ENCODE measurements around the gene LRRC55.

Gene LRRC55

DNA sequence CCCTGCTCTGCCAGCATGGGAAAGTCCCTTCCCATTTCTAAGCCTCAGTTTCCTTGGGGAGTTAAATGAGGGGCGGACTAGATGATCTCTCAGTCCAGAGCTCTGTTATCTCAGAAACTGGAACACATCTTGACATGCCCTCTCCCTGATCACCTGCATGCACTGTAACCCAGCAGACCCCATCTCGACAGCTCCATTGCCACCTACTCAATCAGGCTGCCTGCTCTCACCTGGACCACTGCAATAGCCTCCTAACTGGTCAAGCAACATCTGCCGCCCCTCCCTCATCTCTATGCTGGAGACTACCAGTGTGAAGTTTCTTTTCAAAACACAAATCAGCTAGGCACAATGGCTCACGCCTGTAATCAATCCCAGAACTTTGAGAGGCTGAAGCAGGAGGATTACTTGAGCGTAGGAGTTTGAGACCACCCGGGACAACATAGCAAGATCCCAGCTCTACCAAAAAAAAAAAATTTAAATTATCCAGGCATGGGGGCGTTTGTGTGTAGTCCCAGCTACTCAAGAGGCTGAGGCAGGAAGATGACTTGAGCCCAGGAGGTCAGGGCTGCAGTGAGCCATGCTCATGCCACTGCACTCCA is 22.2 kb downstream of the LRRC55 start:
- no peak for FAIRE-seq

DNA sequence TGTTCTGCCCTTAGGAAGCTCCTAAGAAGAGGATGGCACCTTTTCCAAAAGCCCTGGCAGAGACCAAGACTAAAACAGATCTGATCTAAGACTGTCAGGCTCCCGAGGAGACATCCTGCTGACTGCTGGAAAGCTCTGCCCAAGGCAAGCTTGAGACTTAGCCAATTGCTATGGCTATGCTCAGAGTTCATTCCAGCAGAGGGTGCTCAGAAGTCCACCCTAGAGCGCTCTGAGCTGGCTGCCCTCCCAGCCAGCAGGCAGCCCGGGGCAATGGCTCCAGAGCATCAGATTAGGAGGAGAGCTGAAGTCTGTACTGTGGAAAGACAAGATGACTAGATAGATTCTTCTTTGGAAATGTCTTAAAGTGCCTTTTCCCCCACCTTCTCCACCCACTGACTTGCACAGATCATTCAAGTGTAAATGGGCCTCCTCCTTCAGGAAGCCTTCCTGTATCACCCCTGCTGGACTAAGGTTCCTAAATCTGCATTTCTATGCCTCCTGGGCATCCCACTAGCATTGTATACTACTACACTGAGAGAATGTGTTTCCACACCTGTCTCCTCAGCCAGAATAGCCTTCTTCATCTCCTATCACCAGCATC is 23.4 kb downstream of the LRRC55 start:
- no peak for FAIRE-seq

DNA sequence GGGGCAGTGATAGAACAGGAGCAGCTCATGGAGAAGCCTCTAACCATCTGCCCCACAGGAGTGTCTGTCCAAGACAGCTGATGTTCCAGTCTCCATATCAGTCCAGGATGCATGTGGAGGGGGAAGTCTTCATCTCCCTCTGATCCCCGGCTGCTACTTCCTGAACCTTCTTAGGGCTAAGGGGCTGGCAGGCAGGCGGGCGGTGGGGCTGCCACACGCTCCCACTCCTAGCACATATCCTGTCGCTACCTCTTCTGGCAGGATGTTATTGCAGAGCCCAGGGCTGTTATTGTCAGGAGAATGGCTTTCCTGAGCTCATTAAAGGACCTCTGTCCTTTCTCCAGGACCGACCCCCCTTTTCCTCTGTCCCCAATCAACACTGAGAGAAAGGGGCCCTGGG is 25.4 kb downstream of the LRRC55 start:
- no peak for FAIRE-seq

DNA sequence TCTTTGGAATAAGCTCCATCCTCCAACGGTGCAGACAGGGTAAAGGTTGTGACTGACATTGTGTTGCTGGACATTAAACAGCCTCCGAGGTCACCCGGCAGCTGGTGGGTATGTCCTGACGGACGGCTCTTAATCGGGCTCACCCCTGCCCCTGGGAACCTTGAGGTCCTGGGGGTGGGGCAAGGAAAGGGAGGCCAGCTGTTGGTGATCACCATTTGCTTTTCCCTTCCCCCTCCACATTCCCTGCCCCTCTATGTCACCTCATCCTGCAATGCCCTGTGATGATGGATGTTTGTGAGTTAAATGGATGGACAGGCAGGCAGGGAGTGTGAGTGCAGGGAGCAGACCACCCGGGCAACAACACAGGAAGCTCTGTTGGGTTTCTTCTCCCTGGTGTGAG is 29.0 kb downstream of the LRRC55 start:
- FAIRE-seq: no peak

DNA sequence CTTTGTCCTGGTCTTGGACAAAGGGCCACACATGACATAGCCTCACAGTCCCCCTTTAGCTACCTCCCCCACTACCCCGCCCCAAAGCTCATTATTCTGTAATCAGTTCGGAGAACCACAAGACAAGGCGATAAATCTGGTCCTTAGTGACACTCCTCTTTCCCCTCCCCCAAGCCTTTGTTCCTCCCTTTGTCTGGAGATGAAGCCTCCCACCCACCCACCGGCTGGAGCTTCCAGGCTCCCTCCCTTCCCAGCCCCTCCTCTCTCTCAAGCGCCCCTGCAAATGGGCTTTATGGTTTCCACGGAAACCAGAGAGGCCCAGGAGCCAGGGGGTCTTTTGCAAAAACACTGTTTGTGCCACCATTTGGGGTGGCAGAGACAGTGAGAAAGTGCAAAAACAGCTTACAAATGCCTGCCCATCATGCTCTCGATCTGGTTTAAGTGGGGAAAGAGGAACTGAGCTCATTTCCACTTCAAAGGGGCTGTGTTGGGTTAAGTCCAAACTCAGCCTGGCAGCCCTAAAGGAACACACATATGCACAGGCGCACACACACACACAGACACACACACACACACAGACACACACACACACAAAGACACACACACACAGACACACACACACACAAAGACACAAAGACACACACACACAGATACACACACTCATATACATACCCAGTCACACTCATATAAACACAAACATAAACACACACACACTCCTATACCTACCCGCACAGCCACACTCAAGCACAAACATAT is 31.8 kb downstream of the LRRC55 start:
- no peak for FAIRE-seq

DNA sequence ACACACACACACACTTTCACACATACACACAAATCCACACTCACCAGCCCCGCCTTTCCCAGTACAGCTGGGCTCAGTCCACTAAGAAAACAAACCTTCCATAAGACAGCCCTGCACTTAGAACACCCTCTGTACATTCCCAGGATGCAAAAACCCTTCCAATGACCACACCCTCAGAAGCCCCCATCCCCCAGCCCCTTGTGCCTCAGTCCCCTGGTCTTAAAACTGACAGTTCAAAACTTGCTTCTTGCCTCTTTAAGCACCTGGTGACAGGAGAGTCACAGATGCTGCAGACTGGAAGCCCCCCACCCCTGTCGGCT is 32.3 kb downstream of the LRRC55 start:
- no peak for FAIRE-seq

DNA sequence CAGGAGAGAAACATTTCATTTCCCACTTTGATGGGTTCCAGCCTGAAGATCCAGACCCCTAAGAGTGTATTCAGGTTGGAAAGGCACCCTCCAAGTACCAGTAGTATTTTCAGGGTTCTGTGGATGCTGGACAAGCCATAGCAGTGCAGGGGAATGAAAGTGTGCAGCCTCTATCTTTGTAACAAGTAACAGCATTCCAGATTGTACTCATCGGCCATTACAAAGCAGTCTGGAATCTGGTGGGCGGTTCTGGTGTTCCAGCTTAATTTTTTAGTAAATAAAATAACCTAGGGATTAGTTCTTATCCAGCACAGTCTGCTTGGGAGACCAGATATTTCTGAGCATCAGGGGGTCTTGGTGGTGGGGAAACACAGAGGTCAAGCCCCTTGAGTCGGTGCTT is 32.7 kb downstream of the LRRC55 start:
- no peak for FAIRE-seq

DNA sequence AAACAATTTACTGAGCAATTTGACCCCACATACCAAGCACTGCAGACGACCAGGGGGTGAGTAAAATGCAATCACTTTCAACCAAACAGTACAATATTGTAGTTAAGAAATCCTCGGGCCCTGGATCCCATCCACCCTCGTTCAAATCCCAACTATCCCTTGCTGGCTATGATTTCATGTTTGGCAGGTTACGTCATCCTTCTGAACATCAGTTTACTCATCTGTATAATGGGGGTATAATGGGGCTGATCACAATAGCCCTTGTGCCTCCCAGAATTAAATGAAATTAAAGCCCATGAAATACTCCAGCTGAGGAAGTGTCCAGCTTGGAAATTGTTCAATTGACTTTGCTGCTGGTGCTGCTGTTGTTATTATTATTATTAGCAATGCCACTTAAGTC is 34.7 kb downstream of the LRRC55 start:
- FAIRE-seq: no peak

DNA sequence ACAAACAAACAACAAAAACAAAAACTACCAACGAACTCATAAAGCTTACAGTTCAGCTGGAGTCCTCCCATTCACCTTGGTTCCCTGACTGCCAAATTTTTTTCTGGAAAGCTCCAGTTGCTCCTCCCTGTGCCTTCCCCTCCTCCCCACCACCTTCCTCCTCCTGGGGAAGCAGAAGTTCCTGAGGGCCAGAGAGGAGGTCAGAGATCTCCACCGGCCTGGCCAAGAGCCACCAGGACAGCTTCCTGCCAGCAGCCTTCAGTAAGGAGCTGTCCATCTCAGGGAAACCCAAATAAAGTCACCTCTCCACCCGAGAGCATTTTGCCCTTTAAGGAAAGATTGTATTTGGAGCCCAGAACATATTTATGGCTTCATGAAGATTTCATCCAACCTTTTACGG is 35.3 kb downstream of the LRRC55 start:
- FAIRE-seq: no peak

DNA sequence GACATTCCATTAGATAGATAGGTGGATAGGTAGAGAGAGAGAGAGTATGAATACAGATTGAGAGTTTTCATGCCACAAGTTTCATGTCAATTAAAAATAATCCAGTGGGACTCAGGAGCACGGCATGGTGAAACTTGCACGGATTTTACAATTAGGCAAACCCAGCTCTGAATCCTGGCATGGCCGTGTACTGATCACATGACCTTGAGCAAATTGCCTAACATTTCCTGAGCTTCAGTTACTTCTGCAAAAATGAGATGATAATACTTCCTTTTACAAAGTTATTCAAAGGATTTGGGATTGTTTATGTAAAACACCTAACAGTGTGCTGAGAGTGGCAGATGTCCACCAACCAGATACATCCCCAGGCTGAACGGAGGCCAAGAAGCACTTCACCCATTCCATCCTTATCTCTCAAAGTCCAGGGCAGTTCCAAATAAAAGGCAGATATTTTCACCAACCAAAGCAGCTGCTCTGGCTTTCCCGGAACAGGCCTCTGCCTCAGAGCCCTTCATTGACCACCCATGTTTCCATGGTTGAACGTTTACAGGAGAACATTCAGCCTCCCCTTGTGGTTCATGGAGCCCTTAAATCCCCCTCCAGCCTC is 37.4 kb downstream of the LRRC55 start:
- FAIRE-seq: no peak

DNA sequence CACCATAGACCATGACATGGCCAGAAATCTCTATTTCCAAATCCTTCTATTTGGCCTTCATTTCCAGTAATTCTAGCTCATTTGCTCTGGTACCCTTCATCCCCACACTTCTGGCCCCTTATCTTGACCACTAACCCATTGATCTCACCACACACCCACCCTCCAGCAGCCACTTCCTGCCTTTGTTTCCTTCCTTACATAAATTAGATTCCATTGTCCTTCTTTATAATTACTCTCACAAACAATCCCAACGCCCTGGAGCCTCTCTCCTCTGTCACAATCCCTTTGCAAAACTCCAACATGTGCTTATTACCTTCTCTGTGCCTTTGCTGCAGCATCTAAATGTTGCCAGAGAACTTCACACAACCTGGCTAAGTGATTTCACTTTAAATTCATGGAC is 40.5 kb downstream of the LRRC55 start:
- FAIRE-seq: no peak

DNA sequence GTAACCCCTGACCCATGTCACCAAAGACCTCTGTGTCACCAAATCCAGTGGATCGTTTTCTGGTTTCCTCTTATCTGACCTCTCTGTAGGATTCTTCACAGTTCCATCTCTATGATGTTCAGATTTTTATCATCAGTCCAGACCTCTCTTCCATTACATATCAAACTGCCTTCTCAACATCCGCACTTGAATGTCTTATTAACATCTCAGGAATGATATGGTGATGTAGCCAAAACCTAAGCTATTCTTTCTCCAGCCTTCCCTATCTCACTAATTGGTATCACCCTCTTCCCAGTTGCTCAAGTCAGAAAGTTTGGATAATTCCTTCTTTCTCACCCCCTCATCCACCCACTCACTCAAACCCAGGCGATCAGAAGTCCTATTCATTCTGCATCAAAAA is 41.8 kb downstream of the LRRC55 start:
- no peak for FAIRE-seq

DNA sequence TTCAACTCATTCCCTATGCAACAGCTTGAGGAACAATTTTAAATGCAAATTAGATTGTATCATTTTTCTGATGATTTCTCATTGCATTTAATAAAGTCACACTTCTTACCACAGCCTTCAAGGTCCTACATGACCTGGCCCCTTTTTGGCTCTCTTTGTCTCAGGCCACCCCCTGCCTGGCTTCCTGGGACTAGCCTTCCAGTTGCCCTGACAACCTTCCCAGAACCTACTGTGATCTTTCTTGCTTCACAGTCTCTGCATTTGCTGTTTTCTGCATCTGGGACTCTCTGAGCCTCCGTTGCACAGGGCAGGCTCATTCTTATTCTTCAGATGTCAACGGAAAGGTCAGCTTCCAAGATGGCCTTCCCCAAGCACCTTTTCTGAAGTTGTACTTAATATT is 42.4 kb downstream of the LRRC55 start:
- FAIRE-seq: no peak

DNA sequence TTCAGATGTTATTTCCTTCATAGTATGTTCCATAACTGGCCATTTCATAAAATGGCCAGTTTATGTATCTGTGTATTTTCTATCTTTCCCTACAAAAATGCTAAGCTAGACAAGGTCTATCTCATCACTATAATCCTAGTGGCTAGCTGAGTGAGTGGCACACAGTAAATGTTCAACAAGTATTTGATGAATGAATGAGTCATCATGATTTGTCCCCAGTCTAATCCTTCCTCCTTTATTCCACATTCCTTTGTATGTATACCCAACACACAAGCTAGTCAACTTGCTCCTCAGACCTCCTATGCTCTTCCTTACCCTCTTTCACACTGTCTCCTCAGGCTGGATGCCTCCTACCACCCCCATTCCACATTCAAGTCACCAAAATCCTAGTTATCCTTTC is 42.8 kb downstream of the LRRC55 start:
- FAIRE-seq: no peak

DNA sequence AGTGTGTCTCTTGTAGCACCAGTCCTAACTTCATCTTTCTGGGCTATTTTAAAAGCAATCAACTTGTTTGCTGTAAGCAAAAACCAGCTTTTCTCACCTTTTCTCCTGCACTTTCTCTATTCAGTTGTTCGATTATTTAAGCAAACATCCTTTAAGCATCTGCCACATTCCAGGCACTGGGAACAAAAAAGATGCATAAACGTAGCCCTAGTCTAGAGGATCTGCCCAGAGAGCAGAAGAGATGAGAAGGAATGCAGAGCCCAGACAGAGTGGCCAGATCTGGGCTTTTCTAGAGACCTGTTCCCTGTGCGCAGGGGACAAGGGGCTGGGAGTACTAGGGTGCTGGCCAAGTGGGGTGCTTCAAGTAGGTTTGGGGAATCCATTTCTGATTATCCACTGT is 46.8 kb downstream of the LRRC55 start:
- no peak for FAIRE-seq

DNA sequence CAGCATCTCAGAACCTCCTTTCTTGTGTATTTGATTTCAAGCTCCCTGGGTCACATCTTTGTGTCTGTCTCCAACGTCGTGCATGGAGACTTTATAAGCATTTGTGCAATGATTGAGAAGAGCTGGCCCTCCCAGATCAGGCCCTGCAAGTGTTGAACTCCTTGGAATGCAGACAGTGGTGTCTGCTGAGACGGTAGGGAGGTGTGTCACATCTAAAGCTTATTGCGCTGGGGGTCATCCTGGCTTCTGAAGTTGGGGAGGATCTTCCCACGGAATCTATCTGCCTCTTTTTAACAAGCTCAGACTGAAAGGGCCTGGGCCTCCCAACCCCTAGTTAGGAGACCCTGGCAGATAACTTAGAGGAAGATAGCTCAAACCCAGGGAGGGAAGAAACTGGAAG is 48.6 kb downstream of the LRRC55 start:
- no peak for FAIRE-seq

DNA sequence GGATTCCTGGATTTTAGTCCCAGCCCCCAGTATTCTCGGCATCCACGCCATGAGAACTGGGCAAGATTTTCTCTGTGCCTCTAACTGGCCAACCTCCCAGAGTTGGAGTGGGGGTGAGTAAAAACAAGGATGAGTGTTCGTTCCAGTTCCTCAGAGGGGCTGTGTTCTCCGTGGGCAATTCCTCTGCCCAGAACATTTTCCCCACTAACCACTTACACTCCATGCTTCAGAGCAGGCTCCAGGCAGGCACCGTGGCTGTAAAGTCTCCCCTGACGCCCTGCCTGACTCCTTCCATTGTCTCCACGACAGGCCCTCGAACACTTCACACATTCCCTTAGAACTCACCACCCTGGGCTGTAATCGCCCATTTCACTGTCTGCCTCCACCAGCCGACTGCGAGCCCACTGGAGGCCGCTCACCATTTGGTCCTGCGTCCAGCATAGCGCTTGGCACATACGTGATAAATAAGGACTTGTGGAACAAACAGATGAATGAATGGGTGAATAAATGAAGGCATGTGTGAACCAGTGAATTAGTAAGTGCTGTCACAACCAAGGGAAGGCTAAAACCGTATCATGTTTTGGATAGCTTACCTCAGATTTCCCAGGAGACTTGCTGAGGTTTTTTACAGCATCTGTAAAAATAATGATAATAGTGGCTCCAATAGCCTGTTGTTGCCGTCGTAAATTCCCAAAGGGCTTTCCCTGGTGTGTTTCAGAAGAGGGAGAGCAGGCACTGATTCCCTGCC is 49.2 kb downstream of the LRRC55 start:
- FAIRE-seq: no peak

DNA sequence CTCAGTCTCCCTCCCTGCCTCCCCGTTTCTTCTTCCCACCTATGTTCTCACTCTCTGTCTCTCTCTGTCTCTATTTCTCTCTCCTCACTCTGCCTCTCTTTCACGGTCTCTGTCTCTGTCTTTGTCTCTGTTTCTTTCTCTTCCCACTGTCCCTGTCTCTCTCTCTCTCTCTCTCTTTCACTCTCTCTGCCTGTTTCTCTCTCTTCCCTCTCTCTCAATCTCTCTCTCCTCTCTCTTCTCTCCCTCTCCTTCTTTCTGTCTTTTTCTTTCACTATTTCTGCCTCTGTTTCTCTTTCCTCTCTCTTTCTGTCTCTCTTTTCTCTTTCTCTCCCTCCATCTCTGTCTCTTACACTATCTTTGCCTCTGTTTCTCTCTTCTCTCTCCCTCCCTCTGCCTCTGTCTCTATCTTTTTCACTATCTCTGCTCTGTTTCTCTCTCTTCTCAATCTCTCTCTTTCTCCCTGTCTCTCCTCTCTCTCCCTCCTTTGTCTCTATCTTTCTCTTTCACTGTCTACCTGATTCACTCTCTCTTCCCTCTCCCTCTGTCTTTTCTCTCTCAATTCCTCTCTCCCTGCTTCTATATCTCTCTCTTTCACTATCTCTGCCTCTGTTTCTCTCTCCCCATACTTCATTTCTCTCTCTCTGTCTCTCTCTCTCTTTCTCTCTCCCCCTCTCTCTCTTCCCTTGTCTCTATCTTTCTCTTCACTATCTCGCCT is 49.9 kb downstream of the LRRC55 start:
- no peak for FAIRE-seq

DNA sequence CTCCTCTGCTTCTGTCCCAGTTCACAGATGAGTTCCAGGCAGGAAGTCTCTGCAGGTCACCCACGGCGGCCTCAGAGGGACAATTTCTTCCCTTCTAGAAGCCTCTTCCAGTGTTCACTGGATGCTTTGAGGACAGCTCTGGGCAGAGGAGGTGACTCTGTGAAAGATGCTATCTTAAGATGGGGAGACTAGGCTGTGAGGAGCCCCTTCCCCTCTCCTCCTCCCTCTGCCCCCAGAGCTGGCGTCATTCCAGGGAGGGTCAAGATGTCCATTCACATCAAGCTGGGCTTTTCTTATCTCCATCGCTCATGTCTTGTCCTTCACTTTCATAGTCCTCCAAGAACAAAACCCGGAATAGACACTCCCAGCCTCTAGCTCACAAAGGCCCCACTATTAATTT is 51.9 kb downstream of the LRRC55 start:
- no peak for FAIRE-seq

DNA sequence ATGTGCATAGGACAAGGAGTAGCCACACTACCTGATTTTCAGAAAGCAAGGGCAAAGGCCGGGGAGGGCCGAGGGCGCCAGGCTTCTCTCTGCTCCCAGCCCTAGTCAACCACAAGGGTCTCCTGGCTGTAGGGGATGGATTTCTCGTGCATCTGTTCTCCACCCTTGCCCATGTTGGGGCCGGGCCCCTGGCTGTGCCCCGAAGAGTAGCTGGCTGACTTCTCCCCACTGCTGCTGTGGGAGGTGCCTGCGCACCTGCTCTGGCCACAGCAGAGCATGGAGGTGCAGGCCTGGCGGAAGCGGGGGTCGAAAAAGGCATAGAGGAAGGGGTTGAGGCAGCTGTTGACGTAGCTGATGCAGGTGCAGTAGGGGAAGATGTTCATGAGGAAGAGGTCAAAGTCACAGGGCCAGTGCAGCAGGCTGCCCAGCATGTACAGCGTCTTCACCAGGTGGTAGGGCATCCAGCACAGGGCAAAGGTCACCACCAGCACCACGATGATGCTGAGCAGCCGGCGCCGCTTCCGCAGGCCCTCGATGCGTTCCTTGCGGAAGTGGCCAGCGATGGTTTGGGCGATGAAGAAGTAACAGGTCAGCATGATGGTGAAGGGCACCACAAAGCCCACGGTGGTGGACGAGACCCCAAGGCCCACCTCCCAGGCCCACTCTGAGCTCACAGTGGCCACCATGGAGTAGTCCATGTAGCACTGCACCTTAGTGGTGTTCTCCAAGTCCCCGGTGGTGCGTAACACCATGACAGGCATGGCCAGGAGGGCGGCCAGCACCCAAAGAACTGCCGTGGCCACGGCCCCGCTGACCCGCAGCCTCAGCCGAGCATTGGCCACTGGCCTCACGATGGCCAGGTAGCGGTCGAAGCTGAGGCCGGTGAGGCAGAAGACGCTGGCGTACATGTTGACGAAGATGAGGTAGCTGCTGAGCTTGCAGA is 54.3 kb downstream of the LRRC55 start:
- no peak for FAIRE-seq

DNA sequence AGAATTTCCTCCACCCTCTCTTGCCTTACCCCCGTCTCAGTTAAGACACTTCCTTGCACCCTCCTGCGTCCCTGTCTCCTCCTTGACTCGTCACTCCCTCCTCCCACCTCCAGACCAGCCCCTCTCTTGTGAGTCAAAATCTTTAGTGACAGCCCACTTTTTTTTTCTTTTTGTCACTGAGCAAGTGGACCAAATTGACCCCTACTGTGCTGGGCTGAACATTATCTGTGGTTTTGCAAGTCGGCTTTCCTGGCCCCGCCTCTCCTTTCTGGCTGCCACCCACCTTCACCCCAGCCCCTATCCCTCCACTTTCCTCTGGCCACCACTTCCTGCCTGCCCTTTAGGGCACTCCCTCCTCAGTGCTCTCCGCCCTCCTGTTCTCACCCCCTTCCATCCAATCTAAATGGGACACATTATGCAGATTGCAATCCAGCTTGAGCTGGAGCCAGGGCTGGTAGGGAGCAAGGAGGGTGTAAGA is 55.5 kb downstream of the LRRC55 start, which contains the start of gene APLNR:
APLNR (minus strand) TSS at position 47 of the 478 bp plus-strand sequence. CDS start 246 bp downstream, outside the sequence.
- no peak for FAIRE-seq
